HG02588 (cell line): Measurements from ENCODE around the gene SNX8.

ENCODE experiments used
- ATAC-seq: cut with Tn5 transposase; IDR thresholded peaks from one replicate; pipeline ENCODE4 v1.9.1; 2021; ENCODE audit warnings: mild to moderate bottlenecking, moderate library complexity; ENCODE audit not compliant: unreplicated experiment

SNX8 gene

GRCh38 chr7:2224934-2225333 is 89.3 kb downstream of the SNX8 start:
- ATAC-seq: no peak

- ATAC-seq: no peak
These were observed 89.7 kb downstream of the SNX8 start for GRCh38 chr7:2224491-2224928.

GRCh38 chr7:2223321-2223720 is 90.9 kb downstream of the SNX8 start:
- no peak for ATAC-seq

GRCh38 chr7:2222516-2222915 is 91.7 kb downstream of the SNX8 start:
- no peak for ATAC-seq

- ATAC-seq: no peak
These were observed 93.3 kb downstream of the SNX8 start for GRCh38 chr7:2220954-2221353.

GRCh38 chr7:2220506-2220905 is 93.7 kb downstream of the SNX8 start:
- no peak for ATAC-seq

- ATAC-seq: no peak
These were observed 94.2 kb downstream of the SNX8 start for GRCh38 chr7:2220030-2220429.

GRCh38 chr7:2219606-2220005 is 94.6 kb downstream of the SNX8 start:
- ATAC-seq: no peak

GRCh38 chr7:2219136-2219535 is 95.1 kb downstream of the SNX8 start:
- ATAC-seq: no peak

GRCh38 chr7:2218444-2218785 is 95.8 kb downstream of the SNX8 start:
- no peak for ATAC-seq

- ATAC-seq: no peak
These were observed 96.4 kb downstream of the SNX8 start for GRCh38 chr7:2217716-2218443.

GRCh38 chr7:2217206-2217605 is 97.0 kb downstream of the SNX8 start:
- ATAC-seq: no peak

GRCh38 chr7:2215851-2216250 is 98.4 kb downstream of the SNX8 start:
- no peak for ATAC-seq

GRCh38 chr7:2214636-2215035 is 99.6 kb downstream of the SNX8 start:
- no peak for ATAC-seq

GRCh38 chr7:2213551-2214215 is 100.6 kb downstream of the SNX8 start:
- no peak for ATAC-seq

GRCh38 chr7:2212906-2213305 is 101.3 kb downstream of the SNX8 start:
- ATAC-seq: no peak

GRCh38 chr7:2211926-2212325 is 102.3 kb downstream of the SNX8 start:
- no peak for ATAC-seq

GRCh38 chr7:2211259-2211880 is 102.9 kb downstream of the SNX8 start:
- no peak for ATAC-seq

GRCh38 chr7:2210551-2211258 is 103.5 kb downstream of the SNX8 start:
- ATAC-seq: no peak

GRCh38 chr7:2209961-2210323 is 104.3 kb downstream of the SNX8 start:
- ATAC-seq: no peak

GRCh38 chr7:2209146-2209960 is 104.9 kb downstream of the SNX8 start:
- ATAC-seq: peak; percentile 60
